Measurements from ENCODE around the gene NT5C3A. TPM values are rescaled to one million over a fixed set of nuclear protein-coding genes. Genes with fewer than 3 reads are reported as not detected.

The NT5C3A gene
- total and polyA plus RNA-seq, 2 experiments from 2014 or later = 22.5 to 40.4 TPM

GRCh38 chr7:33091111-33091531 is 28.5 kb upstream of the NT5C3A start:
- Histone ChIP-seq H3K9me3 (ENCODE audit: low read depth) (no peaks in the 10 kb centered on the region), H3F3A (ENCODE audit: insufficient read depth) (peaks cover 3% of the 10 kb centered on the region; the same call in 1 of the 2 replicates), H3K36me3 (ENCODE audit: low read depth) (peaks cover 15% of the 10 kb centered on the region), H3K27me3 (replicated peaks; ENCODE audit: insufficient read depth) (no peaks in the 10 kb centered on the region), H3K4me1 (ENCODE audit: insufficient read depth) (no peaks in the 10 kb centered on the region), H4K20me1 (ENCODE audit: insufficient read depth) (no peaks in the 10 kb centered on the region), H3K4me2 (ENCODE audit: unreplicated experiment) (no peak overlapping the region), H3K4me3 (no peak overlapping the region), H3K9ac (no peak overlapping the region), H3K27ac (no peak overlapping the region), H2AFZ (no peak overlapping the region), H3K9me2 (ENCODE audit: insufficient read depth) (no peaks in the 10 kb centered on the region), H3K79me2 (ENCODE audit: insufficient read depth) (no peaks in the 10 kb centered on the region)
- in situ Hi-C loops (cut with MboI) = no loop called here
- no peak for TF ChIP-seq EZH2 (IDR thresholded peaks at IDR 0.05; ENCODE audit: insufficient read depth, poor library complexity, severe bottlenecking)
- no peak for TF ChIP-seq EZH2phosphoT487 (IDR thresholded peaks at IDR 0.05; ENCODE audit: insufficient read depth, low read depth)
- DNase-seq = peak; percentile 7
- WGBS, 2 experiments (ENCODE audit: low coverage in 1 of 2, low lambda C conversion rate in 2 of 2, missing lambda C conversion rate in 2 of 2) = 86 to 90% methylated on average over 4 of the region's 4 CpGs

- Histone ChIP-seq H3K9ac (no peak overlapping the region), H3K9me3 (ENCODE audit: low read depth) (no peaks in the 10 kb centered on the region), H4K20me1 (ENCODE audit: insufficient read depth) (no peaks in the 10 kb centered on the region), H3K4me1 (ENCODE audit: insufficient read depth) (no peaks in the 10 kb centered on the region), H3K27me3 (replicated peaks; ENCODE audit: insufficient read depth) (no peaks in the 10 kb centered on the region), H3K4me3 (no peak overlapping the region), H3K79me2 (ENCODE audit: insufficient read depth) (no peaks in the 10 kb centered on the region), H3K27ac (no peak overlapping the region), H2AFZ (no peak overlapping the region), H3K4me2 (ENCODE audit: unreplicated experiment) (no peak overlapping the region), H3K9me2 (ENCODE audit: insufficient read depth) (no peaks in the 10 kb centered on the region), H3K36me3 (ENCODE audit: low read depth) (peaks cover 2% of the 10 kb centered on the region; the same call in 1 of the 2 replicates), H3F3A (ENCODE audit: insufficient read depth) (no peaks in the 10 kb centered on the region; the same call in 1 of the 2 replicates)
- WGBS, 2 experiments (ENCODE audit: low coverage in 1 of 2, low lambda C conversion rate in 2 of 2, missing lambda C conversion rate in 2 of 2) = 66 to 72% methylated on average over 7 of the region's 7 CpGs
- no peak for DNase-seq
- in situ Hi-C loops (cut with MboI) = no loop called here
- TF ChIP-seq EZH2phosphoT487 (IDR thresholded peaks at IDR 0.05; ENCODE audit: insufficient read depth, low read depth) (no peak), EZH2 (IDR thresholded peaks at IDR 0.05; ENCODE audit: insufficient read depth, poor library complexity, severe bottlenecking) (no peak)
These were observed 26.6 kb upstream of the NT5C3A start for GRCh38 chr7:33089142-33089541.

GRCh38 chr7:33087858-33088257 is 25.3 kb upstream of the NT5C3A start:
- H3K27me3 ChIP-seq (replicated peaks; ENCODE audit: insufficient read depth) = no peaks in the 10 kb centered on the region
- TF ChIP-seq EZH2phosphoT487 (IDR thresholded peaks at IDR 0.05; ENCODE audit: insufficient read depth, low read depth) (no peak), EZH2 (IDR thresholded peaks at IDR 0.05; ENCODE audit: insufficient read depth, poor library complexity, severe bottlenecking) (no peak)
- no peaks in the 10 kb centered on the region for H3K36me3 ChIP-seq (ENCODE audit: low read depth)
- no peak for DNase-seq
- no peaks in the 10 kb centered on the region for H3K4me1 ChIP-seq (ENCODE audit: insufficient read depth)
- H3K4me2 ChIP-seq (ENCODE audit: unreplicated experiment) = no peak overlapping the region
- no peaks in the 10 kb centered on the region for H3K79me2 ChIP-seq (ENCODE audit: insufficient read depth)
- H3K4me3 ChIP-seq = no peak overlapping the region
- H3K9me3 ChIP-seq (ENCODE audit: low read depth) = no peaks in the 10 kb centered on the region
- H2AFZ ChIP-seq = no peak overlapping the region
- H3K9me2 ChIP-seq (ENCODE audit: insufficient read depth) = no peaks in the 10 kb centered on the region
- WGBS, 2 experiments (ENCODE audit: low coverage in 1 of 2, low lambda C conversion rate in 2 of 2, missing lambda C conversion rate in 2 of 2) = 78 to 79% methylated on average over 2 of the region's 2 CpGs
- no peaks in the 10 kb centered on the region; the same call in 1 of the 2 replicates for H3F3A ChIP-seq (ENCODE audit: insufficient read depth)
- in situ Hi-C loops (cut with MboI) = no loop called here
- H3K9ac ChIP-seq = no peak overlapping the region
- no peaks in the 10 kb centered on the region for H4K20me1 ChIP-seq (ENCODE audit: insufficient read depth)
- no peak overlapping the region for H3K27ac ChIP-seq

- Histone ChIP-seq H3K9ac (no peak overlapping the region), H2AFZ (no peak overlapping the region), H3K9me3 (ENCODE audit: low read depth) (no peaks in the 10 kb centered on the region), H3K79me2 (ENCODE audit: insufficient read depth) (no peaks in the 10 kb centered on the region), H3K4me3 (no peak overlapping the region), H3F3A (ENCODE audit: insufficient read depth) (no peaks in the 10 kb centered on the region; the same call in 1 of the 2 replicates), H3K27ac (no peak overlapping the region), H3K4me1 (ENCODE audit: insufficient read depth) (no peaks in the 10 kb centered on the region), H3K4me2 (ENCODE audit: unreplicated experiment) (no peak overlapping the region), H3K27me3 (replicated peaks; ENCODE audit: insufficient read depth) (no peaks in the 10 kb centered on the region), H3K9me2 (ENCODE audit: insufficient read depth) (no peaks in the 10 kb centered on the region), H4K20me1 (ENCODE audit: insufficient read depth) (no peaks in the 10 kb centered on the region), H3K36me3 (ENCODE audit: low read depth) (no peaks in the 10 kb centered on the region)
- WGBS, 2 experiments (ENCODE audit: low coverage in 1 of 2, low lambda C conversion rate in 2 of 2, missing lambda C conversion rate in 2 of 2) = 52 to 58% methylated on average over 2 of the region's 2 CpGs
- in situ Hi-C loops (cut with MboI) = no loop called here
- DNase-seq = no peak
- no peak for TF ChIP-seq EZH2phosphoT487 (IDR thresholded peaks at IDR 0.05; ENCODE audit: insufficient read depth, low read depth)
- TF ChIP-seq EZH2 (IDR thresholded peaks at IDR 0.05; ENCODE audit: insufficient read depth, poor library complexity, severe bottlenecking) = no peak
These were observed 24.8 kb upstream of the NT5C3A start for GRCh38 chr7:33087356-33087755.
